CD4-positive, alpha-beta T cell treated with Interleukin-6 at 100 ng/mL for 8 hours (primary cell): ENCODE data around the gene PAX7.
"Not testable (repeated sequence)": the region's sequence is repeated elsewhere in the genome, so short reads cannot be mapped to it uniquely, and the experiment has no call there.

ENCODE experiments used
- DNase-seq: peaks from one replicate; pipeline ENCODE4 v3.0.0-alpha.2; 2020; ENCODE audit warnings: mixed read lengths, low spot score

The PAX7 gene

GRCh38 chr1:18730321-18730720 is 99.7 kb downstream of the PAX7 start:
- DNase-seq, result no peak

- DNase-seq, result no peak
These were observed 100.5 kb downstream of the PAX7 start for GRCh38 chr1:18731148-18731547.

GRCh38 chr1:18731591-18732235 is 101.1 kb downstream of the PAX7 start:
- no peak for DNase-seq

GRCh38 chr1:18732686-18733085 is 102.0 kb downstream of the PAX7 start:
- no peak for DNase-seq

GRCh38 chr1:18734001-18734400 is 103.4 kb downstream of the PAX7 start:
- no peak for DNase-seq

GRCh38 chr1:18734461-18735223 is 104.0 kb downstream of the PAX7 start:
- DNase-seq, result no peak

GRCh38 chr1:18735224-18735997 is 104.8 kb downstream of the PAX7 start:
- no peak for DNase-seq

- no peak for DNase-seq
These were observed 106.3 kb downstream of the PAX7 start for GRCh38 chr1:18736958-18737357.

GRCh38 chr1:18738126-18738525 is 107.5 kb downstream of the PAX7 start:
- DNase-seq, result no peak

- no peak for DNase-seq
These were observed 108.0 kb downstream of the PAX7 start for GRCh38 chr1:18738617-18739016.

GRCh38 chr1:18739408-18739807 is 108.8 kb downstream of the PAX7 start:
- DNase-seq, result no peak

GRCh38 chr1:18739897-18740296 is 109.3 kb downstream of the PAX7 start:
- no peak for DNase-seq

- DNase-seq, result no peak
These were observed 110.0 kb downstream of the PAX7 start for GRCh38 chr1:18740617-18741016.

- DNase-seq, result no peak
These were observed 112.6 kb downstream of the PAX7 start for GRCh38 chr1:18743233-18743632.

GRCh38 chr1:18744381-18744780 is 113.7 kb downstream of the PAX7 start:
- DNase-seq, result not testable (repeated sequence)

GRCh38 chr1:18746981-18747380 is 116.3 kb downstream of the PAX7 start:
- DNase-seq, result no peak

- no peak for DNase-seq
These were observed 117.0 kb downstream of the PAX7 start for GRCh38 chr1:18747671-18748070.

GRCh38 chr1:18748435-18748834 is 117.8 kb downstream of the PAX7 start:
- no peak for DNase-seq

- DNase-seq, result no peak
These were observed 118.9 kb downstream of the PAX7 start for GRCh38 chr1:18749569-18749968.

- no peak for DNase-seq
These were observed 120.0 kb downstream of the PAX7 start for GRCh38 chr1:18750600-18750999.

- DNase-seq, result no peak
These were observed 120.8 kb downstream of the PAX7 start for GRCh38 chr1:18751425-18751824.

GRCh38 chr1:18752409-18752808 is 121.8 kb downstream of the PAX7 start:
- DNase-seq, result no peak

- DNase-seq, result no peak
These were observed 129.5 kb downstream of the PAX7 start for GRCh38 chr1:18760156-18760555.
